Ramos (cell line): ENCODE data around the gene CRK.
"Not testable (repeated sequence)": the region's sequence is repeated elsewhere in the genome, so short reads cannot be mapped to it uniquely, and the experiment has no call there.

Experiments used
- in situ Hi-C: fragments of 300-500 bp; cut with MboI; formaldehyde crosslinking; loops from one replicate; pipeline ENCODE4 v1.14.3; 2022; ENCODE audit warnings: low sequenced_read_pairs; ENCODE audit not compliant: unreplicated experiment

The CRK gene

DNA sequence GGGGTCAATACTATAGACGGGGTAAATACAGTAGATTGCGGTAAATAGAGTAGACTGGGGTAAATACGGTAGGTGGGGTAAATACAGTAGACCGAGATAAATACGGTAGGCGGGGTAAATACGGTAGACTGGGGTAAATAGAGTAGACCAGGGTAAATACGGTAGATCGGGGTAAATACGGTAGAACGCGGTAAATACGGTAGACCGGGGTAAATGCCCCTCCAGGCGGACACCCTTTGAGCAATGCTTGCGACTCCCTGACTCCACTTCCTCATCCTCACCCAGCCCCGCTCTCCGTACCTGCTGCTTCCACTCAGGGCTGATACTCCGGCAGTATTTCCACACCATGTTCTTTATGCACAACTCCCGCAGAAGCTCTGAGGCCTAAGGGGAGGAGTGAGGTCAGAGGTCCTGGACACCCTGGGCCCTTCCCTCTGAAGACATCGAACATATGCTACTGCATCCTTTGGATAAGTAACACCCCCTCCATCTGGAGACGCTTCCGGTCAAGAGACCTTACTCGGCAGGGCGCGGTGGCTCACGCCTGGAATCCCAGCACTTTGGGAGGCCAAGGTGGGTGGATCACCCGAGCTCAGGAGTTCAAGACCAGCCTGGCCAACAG, 13.3 kb upstream of the CRK start:
- in situ Hi-C loops: no loop called here

DNA sequence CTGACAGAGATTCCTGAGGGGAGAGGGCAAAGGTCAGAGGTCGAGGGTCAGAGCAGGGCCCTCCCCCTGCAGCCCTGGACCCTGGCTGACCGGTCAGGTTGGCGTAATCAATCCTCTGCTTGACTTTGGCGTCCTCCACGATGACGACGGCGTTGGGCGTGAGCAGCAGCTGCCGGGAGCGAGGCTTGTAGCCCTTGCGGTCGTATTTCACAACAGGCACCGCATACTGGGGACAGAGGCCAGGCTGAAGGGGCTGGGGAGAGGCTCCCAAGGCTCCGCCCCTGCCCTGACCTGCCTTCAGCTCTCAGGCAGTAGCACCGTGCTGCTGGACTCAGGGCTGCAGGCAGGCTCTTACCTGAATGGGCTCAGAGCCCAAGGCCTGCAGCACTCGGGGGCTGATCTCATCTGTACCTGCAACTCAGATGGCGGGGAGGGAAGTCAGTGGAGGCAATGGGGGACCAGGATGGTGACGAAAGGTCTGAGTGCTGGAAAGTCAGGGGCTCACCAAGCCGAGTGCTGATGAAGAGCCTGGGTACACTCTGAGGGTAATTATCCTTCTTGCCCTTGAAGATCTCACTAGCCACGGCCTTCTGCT, 12.0 kb upstream of the CRK start:
- in situ Hi-C loops: no loop called here

DNA sequence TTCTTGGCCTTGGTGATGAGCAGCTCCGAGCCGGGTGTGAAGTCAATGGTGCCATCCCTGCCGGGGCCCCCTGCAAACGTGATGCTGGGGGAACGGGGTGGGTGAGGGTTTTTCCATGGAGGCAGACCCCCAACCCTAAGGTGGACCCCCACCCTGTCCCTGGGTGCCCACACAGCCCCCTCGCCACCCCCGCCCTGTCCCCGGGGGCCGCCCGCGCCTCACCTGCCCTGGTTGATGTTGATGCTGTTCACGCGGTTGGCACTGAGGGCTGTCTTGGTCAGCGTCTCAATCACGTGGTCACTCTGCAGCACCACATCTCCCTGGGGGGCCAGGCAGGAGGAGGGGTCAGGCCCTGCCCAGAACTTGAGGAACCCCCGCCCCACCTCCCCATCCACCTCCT, 11.2 kb upstream of the CRK start:
- in situ Hi-C loops: no loop called here

DNA sequence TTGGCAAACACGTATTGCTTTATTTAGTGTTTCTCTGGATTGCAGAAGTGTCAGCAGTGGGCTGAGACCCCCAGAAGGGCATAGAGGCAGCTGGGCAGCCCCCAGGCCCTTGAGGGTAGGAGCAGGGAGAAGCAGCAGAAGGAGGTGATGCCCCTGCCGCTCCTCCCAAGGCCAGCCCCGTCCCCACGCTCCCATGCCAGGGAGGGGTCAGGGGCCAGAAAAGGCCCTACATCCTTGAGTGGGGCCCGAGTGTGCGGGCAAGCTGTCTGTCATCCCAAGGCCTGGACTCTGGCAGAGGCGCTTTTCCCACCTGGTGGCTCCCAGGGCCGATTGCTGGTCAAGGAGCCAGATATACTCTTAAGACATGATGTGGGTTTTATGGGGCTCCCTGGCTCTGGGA, 8.2 kb upstream of the CRK start:
- in situ Hi-C loops: no loop called here

DNA sequence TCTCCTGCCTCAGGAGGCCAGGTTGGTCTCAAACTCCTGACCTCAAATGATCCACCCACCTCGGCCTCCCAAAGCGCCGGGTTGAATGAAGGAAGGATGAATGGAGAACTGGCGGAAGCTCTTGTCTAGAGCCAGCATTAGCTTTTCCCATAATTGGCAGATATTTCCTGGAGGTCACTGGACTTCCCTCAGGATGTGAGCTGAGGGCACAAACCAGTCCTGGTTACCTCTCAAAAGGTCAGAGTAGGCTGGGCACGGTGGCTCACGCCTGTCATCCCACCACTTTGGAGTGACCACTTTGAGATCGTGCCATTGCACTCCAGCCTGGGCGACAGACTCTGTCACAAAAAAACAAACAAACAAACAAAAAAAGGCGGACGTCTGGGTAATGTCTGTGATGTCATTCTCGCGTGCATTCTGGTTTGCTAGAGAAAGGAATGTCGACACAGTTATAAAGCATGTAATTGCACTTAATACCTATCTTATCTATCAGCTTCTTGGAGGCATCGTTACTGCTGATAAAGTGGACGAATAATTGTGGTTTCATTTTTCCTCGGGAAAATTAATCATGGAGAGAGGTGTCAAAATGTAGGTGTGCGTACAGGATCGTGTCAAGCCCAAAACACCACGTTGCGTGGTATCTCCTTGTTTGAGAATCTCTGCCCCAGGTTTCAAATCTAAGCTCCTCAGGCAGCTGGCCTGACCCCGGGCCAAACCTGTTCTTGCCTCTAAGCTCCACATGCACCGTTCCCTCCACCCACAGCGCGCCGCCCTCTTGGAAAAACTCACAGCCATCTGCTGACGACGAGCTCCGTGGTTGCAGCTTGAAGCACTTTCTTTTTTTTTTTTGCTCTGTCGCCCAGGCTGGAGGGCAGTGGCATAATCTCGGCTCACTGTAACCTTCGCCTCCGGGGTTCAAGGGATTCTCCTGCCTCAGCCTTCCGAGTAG, 6.4 kb upstream of the CRK start:
- in situ Hi-C loops: no loop called here

DNA sequence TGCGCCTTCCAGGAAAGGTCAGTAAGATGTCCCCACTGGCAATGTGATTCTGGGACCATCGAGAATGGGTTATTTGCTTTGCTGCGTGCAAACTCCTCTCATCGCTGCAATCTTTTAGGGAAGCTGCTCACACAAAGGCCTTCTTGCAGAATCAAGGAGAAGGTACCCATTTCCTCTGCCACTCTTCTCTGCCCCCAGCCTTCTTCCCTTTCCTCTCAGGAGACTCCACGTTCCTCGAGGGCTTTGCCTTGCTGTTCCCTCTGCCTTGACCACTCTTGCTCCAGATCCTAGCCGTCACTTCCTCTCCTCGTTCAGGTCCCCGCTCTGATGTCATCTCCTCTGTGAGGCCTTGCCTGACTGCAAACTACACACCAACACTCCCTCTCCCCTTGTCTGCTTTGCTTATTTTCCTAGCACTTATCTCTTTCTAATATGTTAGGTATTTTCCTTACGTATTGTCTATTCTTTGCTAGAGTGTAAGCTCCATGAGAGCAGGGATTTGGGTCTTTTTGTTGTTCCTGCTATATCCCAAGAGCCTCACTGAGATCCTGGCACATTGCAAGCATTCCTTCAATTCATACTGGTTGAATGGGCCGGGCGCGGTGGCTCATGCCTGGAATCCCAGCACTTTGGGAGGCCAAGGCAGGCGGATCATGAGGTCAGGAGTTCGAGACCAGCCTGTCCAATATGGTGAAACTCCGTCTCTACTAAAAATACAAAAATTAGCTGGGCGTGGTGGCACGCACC, 5.3 kb upstream of the CRK start:
- in situ Hi-C loops: no loop called here

DNA sequence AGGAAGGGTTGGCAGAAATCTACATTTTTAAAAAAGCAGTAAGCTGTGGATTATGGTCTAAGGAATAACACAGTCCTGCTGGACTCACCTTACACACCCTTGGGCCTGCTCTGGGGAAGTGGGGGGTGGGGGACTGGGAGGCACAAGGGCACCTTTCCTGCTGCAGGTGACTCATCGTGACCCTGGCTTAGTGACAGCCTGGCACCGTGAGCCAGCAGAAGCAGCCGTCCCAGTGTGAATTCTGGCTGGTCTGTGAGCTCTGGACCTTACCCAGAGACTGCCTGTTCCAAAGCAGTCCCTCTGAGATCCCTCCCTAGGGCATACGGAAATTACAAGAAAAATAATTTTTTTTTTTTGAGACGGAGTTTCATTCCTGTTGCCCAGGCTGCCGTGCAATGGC, 4.2 kb upstream of the CRK start:
- in situ Hi-C loops: no loop called here

DNA sequence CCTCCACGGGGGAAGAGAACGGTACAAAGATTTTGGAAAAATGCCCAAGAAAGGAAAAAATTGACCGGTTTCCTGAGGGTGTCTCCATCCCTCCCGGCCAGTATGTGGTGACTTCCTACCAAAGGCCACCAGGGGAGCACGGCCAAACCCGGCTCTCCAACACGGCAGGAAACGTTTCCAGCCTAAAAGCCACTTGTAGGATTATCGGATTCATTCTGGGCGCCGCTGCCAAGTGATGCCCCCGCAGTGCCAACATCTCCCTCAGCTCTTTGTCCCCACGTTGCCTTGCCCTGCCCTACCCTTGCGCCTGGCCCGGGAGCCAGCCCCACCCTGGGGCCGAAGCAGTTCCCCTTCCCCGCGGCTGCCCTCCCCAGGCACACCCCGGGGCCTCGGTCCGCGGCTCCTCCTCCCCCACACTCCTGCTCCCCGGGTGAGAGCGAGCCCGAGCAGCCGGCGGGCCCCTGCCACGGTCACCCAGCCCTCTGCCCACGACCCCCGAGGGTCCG, 688 bp downstream of the CRK start:
- in situ Hi-C loops: no loop called here

DNA sequence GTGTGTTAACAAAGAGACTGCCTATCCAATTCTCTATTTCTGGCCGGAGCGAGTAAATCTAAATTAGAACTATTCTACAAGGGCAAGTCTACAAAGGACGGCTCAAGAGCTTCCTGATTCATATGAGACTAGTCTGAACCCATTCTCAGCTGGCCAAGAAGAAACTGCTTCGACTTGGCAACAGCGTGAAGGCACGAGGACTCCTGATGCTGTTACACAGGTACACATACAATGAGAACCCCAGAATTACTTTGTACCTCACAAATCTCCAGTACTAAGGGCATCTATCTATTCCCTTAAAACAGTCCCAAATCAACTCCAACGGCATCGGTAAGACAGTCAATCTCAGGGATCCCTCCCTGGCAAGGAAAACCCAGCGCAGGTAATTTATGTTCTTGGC, 1.5 kb downstream of the CRK start:
- in situ Hi-C loops: no loop called here

DNA sequence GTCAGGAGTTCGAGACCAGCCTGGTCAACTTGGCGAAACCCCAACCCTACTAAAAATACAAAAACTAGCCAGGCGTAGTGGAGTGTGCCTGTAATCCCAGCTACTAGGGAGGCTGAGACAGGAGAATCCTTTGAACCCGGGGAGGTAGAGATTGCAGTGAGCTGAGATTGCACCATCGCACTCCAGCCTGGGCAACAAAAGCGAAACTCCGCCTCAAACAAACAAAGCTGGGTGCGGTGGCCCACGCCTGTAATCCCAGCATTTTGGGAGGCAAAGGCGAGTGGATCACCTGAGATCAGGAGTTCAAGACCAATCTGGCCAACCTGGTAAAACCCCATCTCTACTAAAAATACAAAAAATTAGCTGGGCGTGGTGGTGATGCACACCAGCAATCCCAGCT, 2.3 kb downstream of the CRK start:
- in situ Hi-C loops: not testable (repeated sequence)

DNA sequence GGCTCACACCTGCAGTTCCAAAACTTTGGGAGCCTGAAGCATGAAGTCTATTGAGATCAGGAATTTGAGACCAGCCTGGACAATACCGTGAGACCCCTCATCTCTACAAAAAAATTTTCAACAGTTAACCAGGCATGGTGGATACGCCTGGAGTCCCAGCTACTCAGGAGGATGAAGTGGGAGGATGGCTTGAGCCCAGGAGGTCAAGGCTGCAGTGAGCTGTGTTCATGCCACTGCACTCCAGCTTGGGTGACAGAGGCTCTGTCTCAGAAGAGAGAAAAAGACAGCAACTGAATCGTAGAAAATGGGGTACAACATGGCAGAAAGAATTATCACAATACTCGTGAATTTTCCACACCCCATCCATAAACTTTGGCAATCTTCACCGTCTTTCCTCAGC, 3.2 kb downstream of the CRK start:
- in situ Hi-C loops: no loop called here

DNA sequence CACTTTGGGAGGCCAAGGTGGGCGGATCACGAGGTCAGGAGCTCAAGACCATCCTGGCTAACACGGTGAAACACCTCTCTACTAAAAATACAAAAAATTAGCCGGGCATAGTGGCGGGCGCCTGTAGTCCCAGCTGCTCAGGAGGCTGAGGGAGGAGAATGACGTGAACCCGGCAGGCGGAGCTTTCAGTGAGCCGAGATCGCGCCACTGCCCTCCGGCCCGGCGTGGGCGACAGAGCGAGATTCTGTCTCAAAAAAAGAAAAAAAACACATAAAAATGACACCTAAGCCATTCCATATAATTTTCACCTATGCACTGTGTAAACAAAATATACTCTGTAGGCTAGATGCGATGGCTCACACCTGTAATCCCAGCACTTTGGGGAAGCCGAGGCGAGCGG, 5.8 kb downstream of the CRK start:
- in situ Hi-C loops: not testable (repeated sequence)

DNA sequence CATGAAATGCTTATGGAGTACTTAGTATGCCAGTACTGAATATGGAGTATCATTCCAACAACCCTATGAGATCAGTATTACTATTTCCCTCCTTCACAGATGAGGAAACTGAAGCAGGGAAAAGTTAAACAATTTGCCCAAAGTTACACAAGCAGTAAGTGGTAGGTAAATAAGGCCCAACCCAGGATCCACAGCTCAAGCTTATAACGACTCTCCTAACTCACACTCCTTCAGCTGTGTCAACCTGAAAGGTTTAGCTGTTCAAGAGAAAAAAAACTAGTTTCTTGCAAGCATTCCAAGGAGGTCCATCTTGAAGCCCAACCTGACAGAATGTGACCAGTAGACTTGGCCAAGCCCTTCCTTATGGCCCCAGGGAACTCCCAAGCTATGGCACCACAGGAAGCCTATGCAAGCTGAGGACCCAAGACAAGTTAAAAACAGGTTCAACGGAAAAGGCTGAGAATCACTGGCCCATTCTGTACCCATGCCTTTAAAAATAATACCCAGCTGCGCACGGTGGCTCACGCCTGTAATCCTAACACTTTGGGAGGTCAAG, 6.5 kb downstream of the CRK start:
- in situ Hi-C loops: no loop called here

DNA sequence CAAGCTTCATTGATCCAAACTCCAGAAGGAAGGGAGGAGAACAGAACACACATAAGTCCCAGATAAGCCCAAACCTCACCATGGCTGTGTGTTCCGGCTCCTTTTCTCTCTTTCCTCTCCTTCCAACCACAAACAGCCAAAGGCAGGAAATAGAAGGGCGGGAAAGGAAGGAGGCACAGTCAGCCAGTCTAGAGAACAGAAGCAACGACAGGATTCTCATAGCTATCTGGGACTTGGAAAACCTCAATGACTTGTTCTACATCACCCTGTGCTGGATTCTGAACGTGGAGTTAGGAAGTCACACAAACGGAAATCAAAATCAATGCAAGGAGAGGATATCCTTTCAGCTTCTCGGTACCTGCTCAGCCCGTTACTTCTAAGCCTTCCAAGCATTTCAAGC, 9.0 kb downstream of the CRK start:
- in situ Hi-C loops: no loop called here

DNA sequence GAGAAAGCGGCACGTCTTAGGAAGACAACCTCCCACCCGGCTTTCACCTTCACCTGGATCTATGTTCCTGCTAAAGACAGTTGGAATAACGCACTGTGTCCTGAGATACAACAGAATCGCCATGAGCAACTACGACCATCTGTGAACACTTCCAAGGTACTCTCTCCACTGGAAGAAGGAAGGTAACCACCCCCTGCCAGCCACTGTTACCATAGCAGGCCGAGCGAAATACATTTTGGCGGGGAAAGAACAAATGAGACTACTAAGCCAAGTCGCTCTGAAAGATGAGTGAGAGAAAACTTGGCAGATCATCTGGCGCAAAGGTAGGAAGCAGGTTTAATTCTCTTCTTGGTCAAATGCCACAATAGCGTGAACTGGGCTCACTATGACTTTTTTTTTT, 9.8 kb downstream of the CRK start:
- in situ Hi-C loops: no loop called here

DNA sequence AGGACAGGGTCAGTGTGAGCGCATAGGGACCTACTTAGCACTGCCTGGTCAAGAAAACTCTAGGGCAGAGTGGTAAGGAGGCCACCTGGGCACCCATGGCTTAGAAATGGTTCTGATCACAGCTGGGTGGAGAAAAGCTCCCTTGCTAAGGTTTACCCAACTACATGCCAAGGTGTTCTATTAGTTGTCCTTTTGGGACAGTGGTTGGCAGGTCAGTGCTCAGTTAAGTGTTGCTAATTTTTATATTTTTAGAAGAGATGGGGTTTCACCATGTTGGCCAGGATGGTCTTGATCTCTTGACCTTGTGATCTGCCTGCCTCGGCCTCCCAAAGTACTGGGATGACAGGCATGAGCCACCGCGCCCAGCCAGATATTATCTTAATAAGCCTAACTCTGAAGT, 10.3 kb downstream of the CRK start:
- in situ Hi-C loops: not testable (repeated sequence)

DNA sequence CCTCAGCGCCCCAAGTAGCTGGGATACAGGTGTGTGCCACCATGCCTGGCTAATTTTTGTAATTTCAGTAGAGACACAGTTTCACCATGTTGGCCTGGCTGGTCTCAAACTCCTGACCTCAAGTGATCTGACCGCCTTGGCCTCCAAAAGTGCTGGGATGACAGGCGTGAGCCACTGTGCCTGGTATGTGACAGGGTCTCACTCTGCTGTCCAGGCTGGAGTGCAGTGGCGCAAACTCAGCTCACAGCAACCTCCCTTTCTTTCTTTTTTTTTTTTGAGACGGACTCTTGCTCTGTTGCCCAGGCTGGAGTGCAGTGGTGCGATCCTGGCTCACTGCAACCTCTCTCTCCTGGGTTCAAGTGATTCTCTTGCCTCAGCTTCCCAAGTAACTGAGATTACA, 13.3 kb downstream of the CRK start:
- in situ Hi-C loops: not testable (repeated sequence)

DNA sequence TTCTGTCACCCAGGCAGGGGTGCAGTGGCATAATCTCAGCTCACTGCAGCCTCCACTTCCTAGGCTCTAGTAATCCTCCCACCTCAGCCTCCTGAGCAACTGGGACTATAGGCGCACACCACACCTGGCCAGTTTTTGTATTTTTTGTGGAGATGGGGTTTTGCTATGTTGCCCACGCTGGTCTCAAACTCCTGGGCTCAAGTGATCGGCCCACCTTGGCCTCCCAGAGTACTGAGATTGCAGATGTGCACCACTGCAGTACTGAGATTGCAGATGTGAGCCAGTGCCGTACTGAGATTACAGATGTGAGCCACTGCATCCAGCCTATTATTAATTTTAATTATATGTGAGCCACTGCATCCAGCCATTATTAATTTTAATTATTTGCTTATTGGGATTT, 13.8 kb downstream of the CRK start:
- in situ Hi-C loops: no loop called here

DNA sequence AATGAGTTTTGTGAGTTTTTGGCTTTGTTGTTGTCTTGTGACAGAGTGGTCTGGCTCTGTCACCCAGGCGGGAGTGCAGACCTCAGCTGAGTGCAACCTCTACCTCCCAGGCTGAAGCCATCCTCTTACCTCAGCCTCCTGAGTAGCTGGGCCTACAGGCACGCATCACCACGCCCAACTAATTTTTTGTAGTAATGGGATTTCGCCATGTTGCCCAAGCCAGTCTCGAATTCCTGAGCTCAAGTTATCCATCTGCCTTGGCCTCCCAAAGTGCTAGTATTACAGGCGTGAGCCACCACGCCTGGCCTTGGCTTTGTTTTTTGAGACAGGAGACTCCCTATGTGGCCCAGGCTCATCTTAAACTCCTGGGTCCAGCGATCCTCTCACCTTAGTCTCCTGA, 15.1 kb downstream of the CRK start:
- in situ Hi-C loops: no loop called here

DNA sequence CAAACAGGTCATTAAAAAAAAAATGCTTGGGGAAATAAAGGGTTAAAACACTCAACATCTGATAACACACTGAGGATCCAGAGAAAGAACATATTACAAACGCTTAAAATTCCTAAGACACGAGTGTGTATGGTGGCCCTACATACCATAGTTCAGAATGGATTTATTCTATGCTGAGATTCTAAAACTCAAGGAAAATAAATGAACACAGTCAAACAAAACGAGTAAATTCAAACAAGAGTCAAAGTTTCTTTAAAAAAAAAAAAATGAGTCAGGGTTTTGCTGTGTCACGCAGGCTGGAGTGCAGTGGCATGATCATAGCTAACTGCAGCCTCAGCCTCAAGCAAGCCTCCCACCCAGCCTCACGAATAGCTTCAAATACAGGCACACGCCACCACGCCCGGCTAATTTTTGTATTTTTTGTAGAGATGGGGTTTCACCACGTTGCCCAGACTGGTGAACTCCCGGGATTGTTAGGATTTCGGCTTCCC, 17.4 kb downstream of the CRK start:
- in situ Hi-C loops: no loop called here
